Fibroblast of the aortic adventitia (primary cell): Measurements from ENCODE around the gene AATF. TPM values are rescaled to one million over a fixed set of nuclear protein-coding genes. Genes with fewer than 3 reads are reported as not detected.

Experiments used
- DNase-seq: peaks from one replicate; pipeline ENCODE4 v3.0.0-alpha.2; 2010; ENCODE audit warnings: low read depth
- H3K4me3 ChIP-seq: 2 replicates; pipeline ENCODE4 v1.5.1; 2011; ENCODE audit warnings: low read depth, mild to moderate bottlenecking, control low read depth, low read length, moderate library complexity
- total RNA-seq: library from RNA; depleted of rRNA; stranded (reverse); fragments of >200 nt; gene quantifications from 2 replicates; pipeline ENCODE4 v1.2.3, GENCODE V29; 2012; ENCODE audit warnings: low replicate concordance
- TF ChIP-seq, protein P1 (sequence below): IDR thresholded peaks from 2 replicates; pipeline ENCODE4 v1.5.1; 2011; ENCODE audit warnings: mild to moderate bottlenecking, low read length, control low read depth, inconsistent platforms; ENCODE audit not compliant: insufficient read depth

Gene AATF
- total RNA-seq, 1 donor, result 25.1 TPM

GRCh38 chr17:36922175-36922574 is 26.6 kb upstream of the AATF start:
- no peak for DNase-seq
- TF ChIP-seq, protein P1, sequence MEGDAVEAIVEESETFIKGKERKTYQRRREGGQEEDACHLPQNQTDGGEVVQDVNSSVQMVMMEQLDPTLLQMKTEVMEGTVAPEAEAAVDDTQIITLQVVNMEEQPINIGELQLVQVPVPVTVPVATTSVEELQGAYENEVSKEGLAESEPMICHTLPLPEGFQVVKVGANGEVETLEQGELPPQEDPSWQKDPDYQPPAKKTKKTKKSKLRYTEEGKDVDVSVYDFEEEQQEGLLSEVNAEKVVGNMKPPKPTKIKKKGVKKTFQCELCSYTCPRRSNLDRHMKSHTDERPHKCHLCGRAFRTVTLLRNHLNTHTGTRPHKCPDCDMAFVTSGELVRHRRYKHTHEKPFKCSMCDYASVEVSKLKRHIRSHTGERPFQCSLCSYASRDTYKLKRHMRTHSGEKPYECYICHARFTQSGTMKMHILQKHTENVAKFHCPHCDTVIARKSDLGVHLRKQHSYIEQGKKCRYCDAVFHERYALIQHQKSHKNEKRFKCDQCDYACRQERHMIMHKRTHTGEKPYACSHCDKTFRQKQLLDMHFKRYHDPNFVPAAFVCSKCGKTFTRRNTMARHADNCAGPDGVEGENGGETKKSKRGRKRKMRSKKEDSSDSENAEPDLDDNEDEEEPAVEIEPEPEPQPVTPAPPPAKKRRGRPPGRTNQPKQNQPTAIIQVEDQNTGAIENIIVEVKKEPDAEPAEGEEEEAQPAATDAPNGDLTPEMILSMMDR, result no peak
- no peak overlapping the region for H3K4me3 ChIP-seq

GRCh38 chr17:36923814-36924221 is 24.9 kb upstream of the AATF start:
- H3K4me3 ChIP-seq, result no peak overlapping the region
- TF ChIP-seq, protein P1, result no peak
- DNase-seq, result no peak

- no peak overlapping the region for H3K4me3 ChIP-seq
- TF ChIP-seq, protein P1, result no peak
- DNase-seq, result no peak
Measured at GRCh38 chr17:36926226-36926625, 22.5 kb upstream of the AATF start.

- H3K4me3 ChIP-seq, result no peak overlapping the region
- TF ChIP-seq, protein P1, result no peak
- no peak for DNase-seq
Measured at GRCh38 chr17:36926701-36927100, 22.1 kb upstream of the AATF start.

DNA sequence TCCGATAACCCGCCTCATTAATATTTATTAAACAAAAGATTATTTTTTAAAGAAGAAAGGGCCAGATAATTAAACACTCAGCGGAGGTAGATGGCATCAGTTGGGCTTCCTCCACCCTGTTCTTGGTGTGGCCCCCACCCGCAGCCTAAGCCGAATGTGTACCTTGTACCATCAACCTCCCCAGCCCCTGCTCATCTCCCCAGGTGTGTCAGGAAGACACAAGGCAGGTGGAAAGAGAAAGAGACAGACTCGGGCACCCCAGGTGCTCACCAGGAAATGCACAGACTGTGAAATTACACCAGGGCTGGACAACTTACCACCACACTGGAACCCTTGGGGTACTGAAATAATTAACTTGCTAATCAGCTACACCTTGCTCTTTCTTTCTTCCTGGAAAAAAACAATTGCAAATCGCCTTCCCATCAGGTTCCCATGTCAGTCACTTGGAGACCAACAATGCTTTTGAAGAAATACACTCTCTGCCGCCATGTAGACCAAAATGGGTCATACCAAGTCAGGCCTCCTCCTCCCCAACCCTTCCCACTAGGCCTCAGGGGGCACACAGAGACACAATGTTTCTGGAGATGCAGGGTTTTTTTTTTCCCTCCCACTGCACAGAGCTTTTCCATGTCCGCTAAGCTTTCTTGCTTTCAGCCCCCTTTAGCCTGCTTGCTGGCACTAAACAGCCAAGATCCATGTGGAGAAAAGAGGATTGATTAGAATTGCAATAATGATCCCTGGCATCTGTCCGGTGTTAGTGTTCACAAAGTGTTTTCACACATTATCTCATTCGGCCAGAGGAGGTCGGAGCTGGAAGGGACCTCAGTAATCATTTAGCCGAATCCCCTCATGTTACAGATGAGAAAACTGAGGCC is 20.0 kb upstream of the AATF start:
- TF ChIP-seq, protein P1, result no peak
- no peak overlapping the region for H3K4me3 ChIP-seq
- DNase-seq, result no peak

GRCh38 chr17:36929851-36930582 is 18.7 kb upstream of the AATF start:
- no peak for DNase-seq

More at GRCh38 chr17:36929851-36930582, 18.7 kb upstream of the AATF start:
- TF ChIP-seq, protein P1, result no peak
- H3K4me3 ChIP-seq, result no peak overlapping the region
